ENCODE measurements around the gene DDX3X.
A peak's percentile ranks its signal among the peaks of the same experiment; 100 is the strongest.
"Not testable (repeated sequence)": the region's sequence is repeated elsewhere in the genome, so short reads cannot be mapped to it uniquely, and the experiment has no call there.

DDX3X gene

GRCh38 chrX:41333744-41334362, at the start of gene DDX3X:
TSS of gene DDX3X (plus strand) at chrX:41334162. CDS start at chrX:41334253, 91 bp downstream.
- DNase-seq, result peak; percentile 81

GRCh38 chrX:41285928-41286327, 48.0 kb upstream of the DDX3X start:
- DNase-seq, result not testable (repeated sequence)

- DNase-seq, result no peak
Measured at GRCh38 chrX:41288641-41289040, 45.3 kb upstream of the DDX3X start.

GRCh38 chrX:41289095-41289494, 44.9 kb upstream of the DDX3X start:
- DNase-seq, result no peak

- DNase-seq, result no peak
Measured at GRCh38 chrX:41291309-41291708, 42.7 kb upstream of the DDX3X start.

GRCh38 chrX:41293269-41293668, 40.7 kb upstream of the DDX3X start:
- no peak for DNase-seq

GRCh38 chrX:41300758-41301437, 33.1 kb upstream of the DDX3X start:
- no peak for DNase-seq

- DNase-seq, result no peak
Measured at GRCh38 chrX:41301438-41301824, 32.5 kb upstream of the DDX3X start.

- DNase-seq, result no peak
Measured at GRCh38 chrX:41302370-41302769, 31.6 kb upstream of the DDX3X start.

- no peak for DNase-seq
Measured at GRCh38 chrX:41303013-41303412, 30.9 kb upstream of the DDX3X start.

GRCh38 chrX:41304178-41304577, 29.8 kb upstream of the DDX3X start:
- no peak for DNase-seq

GRCh38 chrX:41308884-41309647, 24.9 kb upstream of the DDX3X start:
- no peak for DNase-seq

- DNase-seq, result no peak
Measured at GRCh38 chrX:41312786-41313185, 21.2 kb upstream of the DDX3X start.

- DNase-seq, result no peak
Measured at GRCh38 chrX:41313419-41313818, 20.5 kb upstream of the DDX3X start.

- no peak for DNase-seq
Measured at GRCh38 chrX:41314204-41314603, 19.8 kb upstream of the DDX3X start.

GRCh38 chrX:41314881-41315280, 19.1 kb upstream of the DDX3X start:
- no peak for DNase-seq

GRCh38 chrX:41316266-41316665, 17.7 kb upstream of the DDX3X start:
- not testable (repeated sequence) for DNase-seq

GRCh38 chrX:41317477-41318208, 16.3 kb upstream of the DDX3X start:
- no peak for DNase-seq

- DNase-seq, result no peak
Measured at GRCh38 chrX:41320393-41320792, 13.6 kb upstream of the DDX3X start.

GRCh38 chrX:41322821-41323603, 10.9 kb upstream of the DDX3X start:
- no peak for DNase-seq

GRCh38 chrX:41326431-41326830, 7.5 kb upstream of the DDX3X start:
- DNase-seq, result no peak

GRCh38 chrX:41327341-41327740, 6.6 kb upstream of the DDX3X start:
- no peak for DNase-seq

GRCh38 chrX:41329101-41329500, 4.9 kb upstream of the DDX3X start:
- DNase-seq, result no peak
